Left renal cortex interstitium (tissue), 4 donors: Measurements from ENCODE around the gene SPRYD3. TPM values are rescaled to one million over a fixed set of nuclear protein-coding genes. Genes with fewer than 3 reads are reported as not detected.
"Not testable (repeated sequence)": the region's sequence is repeated elsewhere in the genome, so short reads cannot be mapped to it uniquely, and the experiment has no call there.

Source experiments
- DNase-seq, 4 donors: peaks; one replicate each; pipeline ENCODE4 v3.0.0-alpha.2; 2013; ENCODE audit warnings: low read depth in 4 of 4, low spot score in 2 of 4, missing footprints in 1 of 4
- polyA plus RNA-seq, 4 donors: library from polyadenylated mRNA; unstranded; fragments of 120-200 nt; gene quantifications; one replicate each; pipeline ENCODE4 v1.2.1, GENCODE V29; 2013; ENCODE audit not compliant: insufficient read length in 4 of 4

The SPRYD3 gene
- polyA plus RNA-seq, 4 donors = 17.2 to 22.9 (median 20.0) TPM

DNA sequence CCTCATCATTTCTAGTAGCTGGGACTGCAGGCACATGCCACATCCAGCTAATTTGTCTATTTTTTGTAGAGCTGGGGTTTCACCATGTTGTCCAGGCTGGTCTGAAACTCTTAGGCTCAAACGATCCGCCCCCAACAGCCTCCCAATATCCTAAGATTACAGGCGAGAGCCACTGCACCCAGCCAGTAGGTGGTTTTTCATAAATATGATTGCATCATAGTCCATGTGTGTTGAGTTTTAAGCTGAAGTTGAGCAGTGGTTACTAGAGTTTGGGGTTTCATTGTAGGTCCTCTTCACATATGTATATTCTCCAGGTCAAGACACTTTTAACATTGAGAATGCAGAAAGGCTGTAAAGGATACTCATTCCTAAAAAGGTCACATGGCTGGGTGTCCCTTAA, 42.4 kb downstream of the SPRYD3 start:
- DNase-seq = no peak

DNA sequence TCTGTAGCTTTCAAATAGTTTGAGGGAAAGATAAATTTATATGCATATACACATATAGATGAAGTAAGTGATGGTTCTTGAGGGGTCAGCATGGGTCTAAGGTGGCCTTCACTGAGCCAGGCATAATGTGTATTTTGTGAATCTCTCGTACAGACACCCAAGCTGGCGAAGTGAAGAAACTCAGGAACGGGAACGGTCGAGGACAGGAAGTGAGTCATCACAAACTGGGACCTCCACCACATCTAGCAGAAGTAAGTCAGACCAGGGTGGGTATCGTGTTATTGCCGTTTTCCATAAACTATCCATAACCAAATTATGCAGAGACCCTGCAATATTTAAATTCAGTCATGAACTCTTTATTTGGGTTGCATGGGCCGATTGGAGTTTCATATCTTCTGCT, 44.7 kb downstream of the SPRYD3 start:
- no peak for DNase-seq

DNA sequence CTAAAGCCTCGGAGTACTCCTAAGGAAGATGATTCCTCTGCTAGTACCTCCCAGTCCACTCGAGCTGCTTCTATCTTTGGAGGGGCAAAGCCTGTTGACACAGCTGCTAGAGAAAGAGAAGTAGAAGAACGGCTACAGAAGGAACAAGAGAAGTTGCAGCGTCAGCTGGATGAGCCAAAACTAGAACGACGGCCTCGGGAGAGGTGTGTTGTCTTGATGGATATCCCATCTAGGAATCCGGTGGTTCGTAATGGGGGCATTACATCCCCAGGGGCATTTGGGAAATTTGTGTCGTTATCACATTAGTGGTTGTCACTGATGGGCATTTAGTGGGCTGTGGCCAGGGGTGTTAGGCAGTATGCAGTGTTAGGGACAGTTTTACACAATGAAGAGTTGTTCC, 45.4 kb downstream of the SPRYD3 start:
- not testable (repeated sequence) for DNase-seq

DNA sequence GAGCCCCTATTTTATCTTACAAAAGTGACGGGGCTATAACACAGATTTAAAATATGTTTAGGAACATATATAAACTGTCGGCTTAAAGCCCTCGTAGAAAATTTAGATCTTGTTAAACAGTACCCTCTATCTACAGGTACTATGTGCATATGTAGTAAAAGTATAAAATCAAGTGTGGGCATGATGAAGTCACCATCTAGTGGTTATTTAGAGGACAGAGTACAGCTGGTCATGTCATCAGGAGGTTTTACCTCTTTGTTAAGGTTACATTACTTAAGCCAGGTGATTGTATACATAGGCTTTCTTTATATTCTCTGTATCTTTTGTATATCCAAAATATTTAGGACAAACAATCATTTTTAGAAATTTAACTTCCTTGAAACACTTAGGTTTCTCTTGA, 47.6 kb downstream of the SPRYD3 start:
- no peak for DNase-seq

DNA sequence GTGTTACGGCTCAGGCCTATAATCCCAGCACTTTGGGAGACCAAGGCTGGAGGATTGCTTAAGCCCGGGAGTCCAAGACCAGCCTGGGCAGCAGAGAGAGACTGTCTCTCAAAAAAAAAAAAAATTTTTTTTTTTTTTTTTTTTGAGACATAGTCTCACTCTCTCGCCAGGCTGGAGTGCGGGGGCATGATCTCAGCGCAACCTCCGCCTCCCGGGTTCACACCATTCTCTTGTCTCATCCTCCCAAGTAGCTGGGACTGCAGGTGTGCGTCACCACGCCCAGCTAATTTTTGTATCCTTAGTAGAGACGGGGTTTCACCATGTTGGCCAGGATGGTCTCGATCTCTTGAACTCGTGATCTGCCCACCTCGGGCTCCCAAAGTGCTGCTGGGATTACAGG, 52.2 kb downstream of the SPRYD3 start:
- DNase-seq = not testable (repeated sequence)

DNA sequence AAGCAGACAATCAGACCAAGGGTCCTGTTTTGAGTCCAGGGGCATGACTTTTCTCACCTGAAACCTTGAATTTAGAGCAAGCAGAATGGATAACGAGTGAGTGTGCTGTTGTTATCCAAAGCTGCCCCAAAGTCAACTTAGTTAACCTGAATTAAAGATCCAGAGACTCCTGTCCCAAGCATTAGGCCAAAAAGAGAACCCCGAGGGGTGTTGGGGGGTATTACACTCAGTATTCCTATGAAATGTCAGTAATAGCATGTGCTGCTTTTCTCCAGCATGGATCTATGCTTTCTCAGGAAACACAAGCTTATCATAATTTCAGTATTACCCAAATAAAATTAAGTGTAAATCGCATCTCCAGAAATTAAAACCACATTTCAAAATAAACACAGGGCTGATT, 53.9 kb downstream of the SPRYD3 start:
- DNase-seq = no peak

DNA sequence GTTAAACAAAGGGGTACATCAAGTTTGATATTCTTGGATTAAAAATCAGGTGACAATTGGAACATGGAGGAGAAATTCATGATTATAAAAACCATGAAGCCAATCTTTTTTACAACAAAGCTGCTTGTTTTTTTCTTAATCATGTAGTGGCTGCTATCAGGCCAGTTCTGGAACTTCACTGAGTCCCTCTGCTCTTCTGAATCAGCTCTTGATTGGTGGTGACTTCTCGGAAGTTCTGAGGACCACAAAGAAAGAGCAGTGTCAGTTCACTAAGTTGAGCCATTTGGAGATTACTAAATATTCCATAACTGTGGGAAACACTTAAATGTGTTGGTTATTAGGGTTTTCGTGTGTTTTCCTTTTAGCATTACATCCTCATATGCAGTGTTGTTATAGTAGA, 64.5 kb downstream of the SPRYD3 start:
- no peak for DNase-seq

Other genes with a start within 250 kb of the SPRYD3 start
- gene KRT79, start 245.1 kb downstream of the SPRYD3 start, polyA plus RNA-seq = not detected
- not detected for gene KRT78, start 230.4 kb downstream of the SPRYD3 start, polyA plus RNA-seq
- gene KRT8, start 174.3 kb downstream of the SPRYD3 start, polyA plus RNA-seq = 100 to 1,000 TPM; 212 to 262 (median 238) TPM
- gene KRT18, start 130.3 kb downstream of the SPRYD3 start, polyA plus RNA-seq = 100 to 1,000 TPM; 164 to 178 (median 168) TPM
- gene EIF4B, start 72.9 kb downstream of the SPRYD3 start, polyA plus RNA-seq = 100 to 1,000 TPM; 463 to 558 (median 490) TPM
- 100 to 1,000 TPM in 2 of 4 donors, 10 to 100 TPM in 2; 66.5 to 168 (median 112) TPM for gene TNS2, start 29.3 kb downstream of the SPRYD3 start, polyA plus RNA-seq
- 10 to 100 TPM; 11.2 to 22.5 (median 14.4) TPM for gene IGFBP6, start 18.3 kb upstream of the SPRYD3 start, polyA plus RNA-seq
- gene SOAT2, start 24.1 kb upstream of the SPRYD3 start, polyA plus RNA-seq = 1 to 10 TPM; 1.2 to 3.1 (median 1.6) TPM
- gene ZNF740, start 101.3 kb upstream of the SPRYD3 start, polyA plus RNA-seq = 10 to 100 TPM; 64.1 to 80.8 (median 67.7) TPM
- gene CSAD, start 101.5 kb upstream of the SPRYD3 start, polyA plus RNA-seq = 100 to 1,000 TPM in 2 of 4 donors, 10 to 100 TPM in 2; 25.9 to 126 (median 69.1) TPM
- 1 to 10 TPM; 1.2 to 1.7 (median 1.3) TPM for gene ITGB7, start 127.9 kb upstream of the SPRYD3 start, polyA plus RNA-seq
- 10 to 100 TPM; 27.5 to 39.6 (median 36.5) TPM for gene RARG, start 152.8 kb upstream of the SPRYD3 start, polyA plus RNA-seq
- gene ESPL1, start 188.9 kb upstream of the SPRYD3 start, polyA plus RNA-seq = 10 to 100 TPM in 2 of 4 donors, 1 to 10 TPM in 2; 8.7 to 18.1 (median 11.4) TPM
- 100 to 1,000 TPM; 589 to 875 (median 641) TPM for gene PFDN5, start 216.2 kb upstream of the SPRYD3 start, polyA plus RNA-seq
- 10 to 100 TPM; 48.4 to 60.0 (median 57.7) TPM for gene MYG1, start 220.3 kb upstream of the SPRYD3 start, polyA plus RNA-seq
- 10 to 100 TPM; 68.2 to 95.5 (median 83.3) TPM for gene AAAS, start 242.2 kb upstream of the SPRYD3 start, polyA plus RNA-seq